Tibial nerve (tissue), 4 donors: ENCODE measurements around the gene FLVCR2. TPM values are rescaled to one million over a fixed set of nuclear protein-coding genes. Genes with fewer than 3 reads are reported as not detected.
A peak's percentile ranks its signal among the peaks of the same experiment; 100 is the strongest.
"Not testable (repeated sequence)": the region's sequence is repeated elsewhere in the genome, so short reads cannot be mapped to it uniquely, and the experiment has no call there.

ENCODE experiments used
- DNase-seq, 2 donors: peaks; one replicate each; pipeline ENCODE4 v3.0.0-alpha.2; 2019; ENCODE audit warnings: low spot score in 2 of 2
- H3K27ac ChIP-seq, 4 donors: fragments of 200-600 bp; sonication (generic) in 3 of 4; one replicate each; pipeline ENCODE4 v1.5.1; 2017 to 2019; ENCODE audit warnings: mild to moderate bottlenecking in 1 of 4
- H3K27me3 ChIP-seq, 2 donors: fragments of 200-600 bp; sonication (generic) in 1 of 2; one replicate each; pipeline versions ENCODE4 v1.5.1 to v1.6.0; 2017 to 2019
- H3K36me3 ChIP-seq, 3 donors: fragments of 200-600 bp; sonication (generic); one replicate each; pipeline ENCODE4 v1.5.1; 2018 to 2019
- H3K4me1 ChIP-seq, 4 donors: fragments of 200-600 bp; sonication (generic) in 3 of 4; one replicate each; pipeline ENCODE4 v1.5.1; 2017 to 2019
- H3K4me3 ChIP-seq, 4 donors: fragments of 200-600 bp; sonication (generic) in 3 of 4; one replicate each; pipeline ENCODE4 v1.5.1; 2017 to 2019; ENCODE audit warnings: mild to moderate bottlenecking in 1 of 4, moderate library complexity in 1 of 4
- H3K9me3 ChIP-seq, 4 donors: fragments of 200-600 bp; sonication (generic) in 3 of 4; one replicate each; pipeline ENCODE4 v1.5.1; 2017 to 2019
- EP300 ChIP-seq, 2 donors: sonication (generic); formaldehyde crosslinking; IDR thresholded peaks; one replicate each; pipeline ENCODE4 v1.6.1; 2017; ENCODE audit warnings: antibody characterized with exemption in 2 of 2, mild to moderate bottlenecking in 1 of 2
- POLR2A ChIP-seq, 2 donors: fragments of 450-650 bp; IDR thresholded peaks; one replicate each; pipeline ENCODE4 v1.6.1; 2017; ENCODE audit warnings: antibody characterized with exemption in 2 of 2, mild to moderate bottlenecking in 2 of 2, moderate library complexity in 2 of 2
- WGBS, 2 donors: methylation state at CpG; one replicate each; pipeline ENCODE4 v1.1.5; 2018; 5-methylcytosine and 5-hydroxymethylcytosine counted together
- small RNA-seq: library from RNA; depleted of rRNA; stranded (forward); fragments of <200 nt; gene quantifications from one replicate; pipeline ENCODE3, GENCODE V24; 2016
- total RNA-seq, 4 donors: library from RNA; depleted of rRNA; stranded (reverse); fragments of >200 nt; gene quantifications; one replicate each; pipeline ENCODE4 v1.1.0, GENCODE V29; 2016
- TF ChIP-seq, protein P1 (sequence below), 5 experiments: fragments of 200-600 bp in 3 of 5; fragments of 450-650 bp in 2 of 5; sonication (generic) in 3 of 5; IDR thresholded peaks; one replicate each; pipeline ENCODE4 v1.5.1; 2016 to 2019; ENCODE audit warnings: antibody characterized with exemption in 5 of 5, mild to moderate bottlenecking in 3 of 5, moderate library complexity in 2 of 5

FLVCR2 gene
- total RNA-seq, 4 donors from 2014 or later, result 65.9 to 86.1 (median 74.4) TPM

DNA sequence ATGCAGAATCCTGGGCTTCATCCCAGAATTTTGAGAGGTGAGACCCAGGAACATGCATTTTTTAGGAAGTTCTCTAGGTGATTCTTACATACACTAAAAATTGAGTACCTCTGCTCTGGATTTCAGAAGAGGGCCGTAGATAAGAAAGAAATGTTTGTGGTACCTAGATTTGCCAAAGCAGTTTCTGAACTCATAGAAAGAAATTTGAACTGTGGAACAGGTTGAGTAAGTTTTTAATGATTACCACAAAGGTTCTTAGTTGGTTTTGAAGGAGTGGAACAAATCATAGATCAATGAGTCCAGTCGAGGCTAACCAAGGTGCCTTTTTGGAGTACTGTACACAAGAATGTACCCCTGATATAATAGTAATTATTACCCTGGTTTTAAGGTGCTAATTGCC, 107.5 kb downstream of the FLVCR2 start:
- H3K9me3 ChIP-seq, result no peaks in the 10 kb centered on the region
- no peak overlapping the region for H3K27ac ChIP-seq
- 92 to 94% methylated on average over 2 of the region's 2 CpGs for WGBS, 2 donors
- no peak overlapping the region for H3K4me3 ChIP-seq
- H3K27me3 ChIP-seq, result no peaks in the 10 kb centered on the region
- no peak for DNase-seq
- peaks cover 2 to 50% (median 16%) of the 10 kb centered on the region in 3 donors for H3K36me3 ChIP-seq
- H3K4me1 ChIP-seq, result no peaks in the 10 kb centered on the region
- TF ChIP-seq EP300 (IDR thresholded peaks at IDR 0.05) (no peak), POLR2A (IDR thresholded peaks at IDR 0.05) (no peak)
- TF ChIP-seq, protein P1, sequence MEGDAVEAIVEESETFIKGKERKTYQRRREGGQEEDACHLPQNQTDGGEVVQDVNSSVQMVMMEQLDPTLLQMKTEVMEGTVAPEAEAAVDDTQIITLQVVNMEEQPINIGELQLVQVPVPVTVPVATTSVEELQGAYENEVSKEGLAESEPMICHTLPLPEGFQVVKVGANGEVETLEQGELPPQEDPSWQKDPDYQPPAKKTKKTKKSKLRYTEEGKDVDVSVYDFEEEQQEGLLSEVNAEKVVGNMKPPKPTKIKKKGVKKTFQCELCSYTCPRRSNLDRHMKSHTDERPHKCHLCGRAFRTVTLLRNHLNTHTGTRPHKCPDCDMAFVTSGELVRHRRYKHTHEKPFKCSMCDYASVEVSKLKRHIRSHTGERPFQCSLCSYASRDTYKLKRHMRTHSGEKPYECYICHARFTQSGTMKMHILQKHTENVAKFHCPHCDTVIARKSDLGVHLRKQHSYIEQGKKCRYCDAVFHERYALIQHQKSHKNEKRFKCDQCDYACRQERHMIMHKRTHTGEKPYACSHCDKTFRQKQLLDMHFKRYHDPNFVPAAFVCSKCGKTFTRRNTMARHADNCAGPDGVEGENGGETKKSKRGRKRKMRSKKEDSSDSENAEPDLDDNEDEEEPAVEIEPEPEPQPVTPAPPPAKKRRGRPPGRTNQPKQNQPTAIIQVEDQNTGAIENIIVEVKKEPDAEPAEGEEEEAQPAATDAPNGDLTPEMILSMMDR (IDR thresholded peaks at IDR 0.05), result no peak

DNA sequence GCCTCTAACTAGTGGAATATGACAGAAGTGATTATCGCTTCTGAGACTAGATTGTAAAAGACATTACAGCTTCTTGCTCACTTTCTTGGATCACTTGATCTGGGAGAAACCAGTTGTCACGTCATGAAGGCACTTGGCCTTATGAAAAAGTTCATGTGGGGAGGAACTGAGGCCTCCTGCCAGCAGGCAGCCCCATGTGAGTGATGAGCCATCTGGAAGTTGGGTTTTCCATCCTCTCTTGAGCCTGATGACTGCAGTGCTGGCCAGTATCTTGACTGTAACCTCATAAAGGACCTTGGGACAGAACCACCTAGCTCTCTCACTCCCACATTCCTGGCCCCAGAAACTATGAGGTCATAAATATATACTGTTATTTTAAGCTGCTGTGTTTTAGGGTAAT, 110.6 kb downstream of the FLVCR2 start:
- Histone ChIP-seq H3K36me3 (peaks cover 0 to 48% (median 13%) of the 10 kb centered on the region in 3 donors), H3K4me1 (no peaks in the 10 kb centered on the region), H3K4me3 (no peak overlapping the region), H3K27me3 (no peaks in the 10 kb centered on the region), H3K9me3 (no peaks in the 10 kb centered on the region), H3K27ac (no peak overlapping the region)
- peak in 1 of 2 donors; percentile 29 for DNase-seq
- 68 to 74% methylated on average over 2 of the region's 2 CpGs for WGBS, 2 donors
- TF ChIP-seq, protein P1 (IDR thresholded peaks at IDR 0.05), result no peak
- TF ChIP-seq POLR2A (IDR thresholded peaks at IDR 0.05), result no peak
- peak in 1 of 2 donors; percentile 25 for TF ChIP-seq EP300 (IDR thresholded peaks at IDR 0.05)

DNA sequence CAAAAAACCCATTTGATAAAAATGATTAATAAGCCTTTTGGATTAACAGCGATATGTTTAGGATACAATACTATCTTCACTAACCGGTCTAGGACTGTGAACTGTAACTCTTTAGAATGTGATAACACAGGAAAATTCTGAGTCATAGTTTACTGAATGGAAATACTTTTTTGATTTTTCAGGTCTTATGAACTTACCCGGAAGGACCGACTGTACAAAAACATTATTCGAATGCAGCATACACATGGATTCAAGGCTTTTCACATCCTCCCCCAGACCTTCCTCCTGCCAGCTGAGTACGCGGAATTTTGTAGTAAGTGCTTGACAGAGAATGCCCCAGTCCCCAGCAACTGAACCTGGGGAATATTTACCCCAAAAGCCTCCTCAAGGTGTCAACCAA, 111.6 kb downstream of the FLVCR2 start:
- Histone ChIP-seq H3K9me3 (no peaks in the 10 kb centered on the region), H3K4me1 (no peaks in the 10 kb centered on the region), H3K27ac (no peak overlapping the region), H3K36me3 (peaks cover 0 to 50% (median 16%) of the 10 kb centered on the region in 3 donors), H3K4me3 (no peak overlapping the region), H3K27me3 (no peaks in the 10 kb centered on the region)
- WGBS, 2 donors, result 91 to 92% methylated on average over 7 of the region's 7 CpGs
- DNase-seq, result no peak
- TF ChIP-seq, protein P1 (IDR thresholded peaks at IDR 0.05), result no peak
- TF ChIP-seq POLR2A (IDR thresholded peaks at IDR 0.05) (no peak), EP300 (IDR thresholded peaks at IDR 0.05) (no peak)

DNA sequence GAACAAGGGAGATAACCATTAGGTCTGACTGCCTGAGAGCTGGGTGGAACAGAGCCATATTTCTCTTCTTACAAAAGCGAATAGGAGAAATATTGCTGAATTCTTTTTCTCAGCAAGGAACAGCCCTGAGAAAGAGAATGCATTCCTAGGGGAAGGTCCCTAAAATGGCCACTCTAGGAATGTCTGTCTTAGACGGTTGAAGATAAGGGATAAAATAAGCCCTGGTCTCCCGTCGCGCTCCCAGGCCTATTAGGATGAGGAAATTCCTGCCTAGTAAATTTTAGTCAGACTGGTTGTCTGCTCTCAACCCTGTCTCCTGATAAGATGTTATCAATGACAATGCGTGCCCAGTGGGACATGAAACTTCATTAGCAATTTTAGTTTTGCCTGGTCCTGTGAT, 116.6 kb downstream of the FLVCR2 start:
- not testable (repeated sequence) for H3K4me3 ChIP-seq, H3K9me3 ChIP-seq, H3K27ac ChIP-seq, H3K27me3 ChIP-seq, DNase-seq
- WGBS, 2 donors, result 95 to 96% methylated on average over 6 of the region's 6 CpGs
- H3K36me3 ChIP-seq, result peaks cover 0 to 73% (median 16%) of the 10 kb centered on the region in 3 donors
- H3K4me1 ChIP-seq, result peaks cover 0 to 24% (median 5%) of the 10 kb centered on the region in 4 donors

DNA sequence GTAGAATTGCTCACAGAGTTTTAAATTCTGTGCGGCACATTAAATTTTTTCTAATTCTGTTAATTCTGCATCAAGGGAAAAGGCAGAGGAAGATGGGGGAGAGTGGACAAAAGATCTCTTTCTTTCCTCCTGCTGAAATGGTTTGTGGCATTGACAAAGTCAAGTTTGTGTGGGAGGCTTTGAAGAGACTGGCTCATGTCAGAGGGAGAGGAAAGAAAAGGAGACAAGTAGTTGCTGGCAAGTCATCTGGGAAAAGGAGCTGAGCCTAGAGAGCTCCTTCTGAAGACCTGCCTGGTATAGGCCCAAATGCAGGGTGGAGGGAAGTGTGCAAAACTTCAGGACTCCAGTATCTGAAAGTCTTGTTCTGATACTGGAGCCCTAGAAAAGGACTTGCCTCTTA, 119.0 kb downstream of the FLVCR2 start:
- peaks cover 0 to 30% (median 7%) of the 10 kb centered on the region in 4 donors for H3K4me1 ChIP-seq
- H3K4me3 ChIP-seq, result no peak overlapping the region
- H3K9me3 ChIP-seq, result no peaks in the 10 kb centered on the region
- TF ChIP-seq, protein P1 (IDR thresholded peaks at IDR 0.05), result no peak
- no peak for TF ChIP-seq POLR2A (IDR thresholded peaks at IDR 0.05)
- no peak for TF ChIP-seq EP300 (IDR thresholded peaks at IDR 0.05)
- H3K27ac ChIP-seq, result peak overlapping the region in 2 of 4 donors; percentile 38 to 74
- WGBS, 2 donors, result 44 to 45% methylated on average over 1 of the region's 1 CpG
- H3K36me3 ChIP-seq, result peaks cover 0 to 76% (median 3%) of the 10 kb centered on the region in 3 donors
- DNase-seq, result no peak
- no peaks in the 10 kb centered on the region for H3K27me3 ChIP-seq

Small RNA genes lying within 50 kb of the gene (small RNA-seq; reads per million reads assigned to genes)
- gene RNA5SP387, result not detected

Other genes with a start within 250 kb of the FLVCR2 start
- 100 to 1,000 TPM in 2 of 4 donors, 10 to 100 TPM in 2; 82.3 to 147 (median 106) TPM for gene JDP2, start 150.6 kb upstream of the FLVCR2 start, total RNA-seq
- 10 to 100 TPM in 1 of 4 donors, 1 to 10 TPM in 2, not detected in 1; 3.8 to 11.1 (median 6.3) TPM for gene BATF, start 56.2 kb upstream of the FLVCR2 start, total RNA-seq
- gene ERG28, start 82.3 kb downstream of the FLVCR2 start, total RNA-seq, result 1 to 10 TPM; 4.5 to 7.6 (median 5.1) TPM
- gene TTLL5, start 82.6 kb downstream of the FLVCR2 start, total RNA-seq, result 10 to 100 TPM; 36.3 to 61.8 (median 36.7) TPM